ACC112 (cell line): ENCODE data around the gene ARHGEF7.

Source experiments
- H2AFZ ChIP-seq: fragments of 200-600 bp; sonication (generic); one replicate; pipeline ENCODE4 v1.6.0; 2017; ENCODE audit warnings: antibody characterized with exemption, low read length; ENCODE audit not compliant: unreplicated experiment
- H3K27ac ChIP-seq: fragments of 200-600 bp; sonication (generic); 2 replicates; pipeline ENCODE4 v1.5.1; 2014; ENCODE audit warnings: low read depth, mild to moderate bottlenecking, antibody characterized with exemption, low read length, moderate library complexity
- H3K27me3 ChIP-seq: fragments of 200-600 bp; sonication (generic); 2 replicates; pipeline ENCODE4 v1.6.1; 2014; ENCODE audit warnings: mild to moderate bottlenecking, antibody characterized with exemption, low read length, moderate library complexity, mixed read lengths; ENCODE audit not compliant: insufficient read depth
- H3K36me3 ChIP-seq: fragments of 200-600 bp; sonication (generic); 2 replicates; pipeline ENCODE4 v1.6.1; 2016; ENCODE audit warnings: mild to moderate bottlenecking, antibody characterized with exemption, low read length, moderate library complexity, mixed read lengths; ENCODE audit not compliant: insufficient read depth
- H3K4me1 ChIP-seq: fragments of 200-600 bp; sonication (generic); one replicate; pipeline ENCODE4 v1.6.1; 2016; ENCODE audit warnings: low read length, mixed read lengths; ENCODE audit not compliant: insufficient read depth, unreplicated experiment, control insufficient read depth
- H3K4me3 ChIP-seq: fragments of 200-600 bp; sonication (generic); 2 replicates; pipeline ENCODE4 v1.5.1; 2014; ENCODE audit warnings: mild to moderate bottlenecking, low read depth, low read length
- H3K79me2 ChIP-seq: fragments of 200-600 bp; sonication (generic); one replicate; pipeline ENCODE4 v1.6.0; 2016; ENCODE audit warnings: low read length; ENCODE audit not compliant: control insufficient read depth, unreplicated experiment, insufficient read depth

ARHGEF7 gene

GRCh38 chr13:111225166-111225565 is 110.1 kb downstream of the ARHGEF7 start:
- Histone ChIP-seq H3K36me3 (no peaks in the 10 kb centered on the region), H3K27ac (no peak overlapping the region), H3K27me3 (no peaks in the 10 kb centered on the region), H3K4me3 (no peak overlapping the region), H3K79me2 (peaks cover 21% of the 10 kb centered on the region), H3K4me1 (no peaks in the 10 kb centered on the region), H2AFZ (no peak overlapping the region)

GRCh38 chr13:111225810-111226546 is 110.9 kb downstream of the ARHGEF7 start:
- Histone ChIP-seq H3K27me3 (no peaks in the 10 kb centered on the region), H3K27ac (no peak overlapping the region), H3K36me3 (no peaks in the 10 kb centered on the region), H3K79me2 (peaks cover 19% of the 10 kb centered on the region), H3K4me3 (no peak overlapping the region), H3K4me1 (no peaks in the 10 kb centered on the region), H2AFZ (no peak overlapping the region)

- Histone ChIP-seq H3K36me3 (no peaks in the 10 kb centered on the region), H3K27me3 (no peaks in the 10 kb centered on the region), H2AFZ (no peak overlapping the region), H3K4me1 (no peaks in the 10 kb centered on the region), H3K4me3 (no peak overlapping the region), H3K79me2 (peaks cover 19% of the 10 kb centered on the region), H3K27ac (no peak overlapping the region)
Measured at GRCh38 chr13:111227405-111227804, 112.3 kb downstream of the ARHGEF7 start.

- Histone ChIP-seq H2AFZ (no peak overlapping the region), H3K27ac (no peak overlapping the region), H3K27me3 (no peaks in the 10 kb centered on the region), H3K79me2 (peaks cover 19% of the 10 kb centered on the region), H3K4me3 (no peak overlapping the region), H3K4me1 (peaks cover 5% of the 10 kb centered on the region), H3K36me3 (no peaks in the 10 kb centered on the region)
Measured at GRCh38 chr13:111228262-111229144, 113.4 kb downstream of the ARHGEF7 start.

- peaks cover 10% of the 10 kb centered on the region for H3K79me2 ChIP-seq
- no peak overlapping the region for H3K27ac ChIP-seq
- no peaks in the 10 kb centered on the region for H3K36me3 ChIP-seq
Measured at GRCh38 chr13:111230385-111230930, 115.3 kb downstream of the ARHGEF7 start.

GRCh38 chr13:111232191-111232590 is 117.1 kb downstream of the ARHGEF7 start:
- no peaks in the 10 kb centered on the region for H3K27me3 ChIP-seq
- peaks cover 5% of the 10 kb centered on the region for H3K4me1 ChIP-seq
- no peak overlapping the region for H3K4me3 ChIP-seq
- no peak overlapping the region for H2AFZ ChIP-seq
- no peak overlapping the region for H3K27ac ChIP-seq
- H3K79me2 ChIP-seq, result peaks cover 6% of the 10 kb centered on the region
- no peaks in the 10 kb centered on the region for H3K36me3 ChIP-seq

More at GRCh38 chr13:111230385-111230930, 115.3 kb downstream of the ARHGEF7 start:
- Histone ChIP-seq H2AFZ (no peak overlapping the region), H3K4me1 (peaks cover 5% of the 10 kb centered on the region), H3K27me3 (no peaks in the 10 kb centered on the region), H3K4me3 (no peak overlapping the region)

- H3K27ac ChIP-seq, result no peak overlapping the region
- H3K27me3 ChIP-seq, result no peaks in the 10 kb centered on the region
- no peak overlapping the region for H2AFZ ChIP-seq
- H3K4me3 ChIP-seq, result no peak overlapping the region
- peaks cover 3% of the 10 kb centered on the region for H3K79me2 ChIP-seq
- H3K4me1 ChIP-seq, result peaks cover 5% of the 10 kb centered on the region
- H3K36me3 ChIP-seq, result no peaks in the 10 kb centered on the region
Measured at GRCh38 chr13:111233080-111233479, 118.0 kb downstream of the ARHGEF7 start.

- Histone ChIP-seq H3K79me2 (no peaks in the 10 kb centered on the region), H2AFZ (no peak overlapping the region), H3K4me3 (no peak overlapping the region), H3K27me3 (no peaks in the 10 kb centered on the region), H3K27ac (no peak overlapping the region), H3K4me1 (no peaks in the 10 kb centered on the region), H3K36me3 (peaks cover 18% of the 10 kb centered on the region)
Measured at GRCh38 chr13:111239764-111240670, 124.9 kb downstream of the ARHGEF7 start.

- Histone ChIP-seq H3K4me3 (no peak overlapping the region), H2AFZ (no peak overlapping the region), H3K79me2 (no peaks in the 10 kb centered on the region), H3K36me3 (peaks cover 27% of the 10 kb centered on the region), H3K4me1 (no peaks in the 10 kb centered on the region), H3K27ac (no peak overlapping the region), H3K27me3 (no peaks in the 10 kb centered on the region)
Measured at GRCh38 chr13:111241006-111241755, 126.1 kb downstream of the ARHGEF7 start.
